ENCODE results near the gene MAP7. TPM values are rescaled to one million over a fixed set of nuclear protein-coding genes. Genes with fewer than 3 reads are reported as not detected.

MAP7 gene
- total and polyA plus RNA-seq, 10 donors, result 0.67 to 4.9 (median 3.0) TPM

GRCh38 chr6:136524339-136524935 lies 25.8 kb downstream of the MAP7 start:
- no peak overlapping the region for H3K4me3 ChIP-seq
- no peaks in the 10 kb centered on the region for H3K27me3 ChIP-seq (replicated peaks in 1 of 7)
- H3K27ac ChIP-seq, result no peak overlapping the region
- TF ChIP-seq POLR2AphosphoS5 (IDR thresholded peaks at IDR 0.05) (no peak), CTCF (IDR thresholded peaks at IDR 0.05 in 8 of 11, conservative IDR thresholded peaks at IDR 0.05 in 3 of 11) (no peak), POLR2A (IDR thresholded peaks at IDR 0.05) (no peak)
- WGBS, 5 donors, result 34 to 60% (median 44%) methylated on average over 2 of the region's 2 CpGs
- no peak for DNase-seq
- H3K36me3 ChIP-seq, result no peaks in the 10 kb centered on the region
- no peaks in the 10 kb centered on the region for H3K9me3 ChIP-seq
- intact Hi-C loops (cut with DNase I; ENCODE audit: low total_unique reads), result no loop called here
- H3K4me1 ChIP-seq, result peaks cover 0 to 24% (median 12%) of the 10 kb centered on the region in 6 donors

DNA sequence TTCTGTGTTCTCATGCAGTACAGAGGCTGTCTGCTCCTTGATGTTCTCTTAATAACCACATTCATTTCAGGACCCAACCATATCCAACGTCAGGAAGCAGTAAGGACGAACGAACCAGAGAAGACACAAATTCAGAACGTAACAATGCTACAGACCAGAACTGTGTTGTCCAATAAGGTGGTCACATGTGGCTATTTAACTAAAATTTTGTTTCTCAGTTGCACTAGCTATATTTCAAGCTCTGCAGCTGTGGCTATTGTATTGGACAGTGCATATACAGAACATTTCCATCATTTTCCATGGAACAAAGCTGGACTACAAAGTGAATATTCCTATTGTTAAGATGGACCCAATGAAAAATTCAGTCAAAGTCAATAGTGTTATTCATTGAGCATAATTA lies 27.0 kb downstream of the MAP7 start:
- no peak for DNase-seq
- H3K27me3 ChIP-seq (replicated peaks in 1 of 7), result no peaks in the 10 kb centered on the region
- intact Hi-C loops (cut with DNase I; ENCODE audit: low total_unique reads), result no loop called here
- H3K9me3 ChIP-seq, result no peaks in the 10 kb centered on the region
- H3K4me3 ChIP-seq, result no peak overlapping the region
- TF ChIP-seq CTCF (IDR thresholded peaks at IDR 0.05 in 8 of 11, conservative IDR thresholded peaks at IDR 0.05 in 3 of 11), result no peak
- no peak for TF ChIP-seq POLR2AphosphoS5 (IDR thresholded peaks at IDR 0.05)
- no peak for TF ChIP-seq POLR2A (IDR thresholded peaks at IDR 0.05)
- no peaks in the 10 kb centered on the region for H3K36me3 ChIP-seq
- 85 to 95% (median 92%) methylated on average over 4 of the region's 4 CpGs for WGBS, 5 donors
- no peak overlapping the region for H3K27ac ChIP-seq
- peaks cover 0 to 24% (median 12%) of the 10 kb centered on the region in 6 donors for H3K4me1 ChIP-seq

DNA sequence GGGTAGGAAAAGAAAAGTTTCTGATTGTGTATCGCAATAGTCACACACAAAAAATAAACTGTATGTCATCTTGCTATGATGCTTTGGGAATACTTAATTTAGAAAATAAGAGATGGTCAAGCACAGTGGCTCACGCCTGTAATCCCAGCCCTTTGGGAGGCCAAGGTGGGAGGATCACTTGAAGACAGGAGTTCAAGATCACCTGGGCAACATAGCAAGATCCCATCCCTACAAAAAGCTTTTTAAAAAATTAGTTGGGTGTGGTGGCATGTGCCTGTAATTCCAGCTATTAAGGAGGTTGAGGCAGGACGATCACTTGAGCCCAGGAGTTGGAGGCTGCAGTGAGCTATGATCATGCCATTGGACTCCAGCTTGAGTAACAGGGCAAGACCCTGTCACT lies 27.6 kb downstream of the MAP7 start:
- 90 to 97% (median 91%) methylated on average over 3 of the region's 3 CpGs for WGBS, 5 donors
- Histone ChIP-seq H3K9me3 (no peaks in the 10 kb centered on the region), H3K27ac (no peak overlapping the region), H3K4me1 (peaks cover 0 to 24% (median 12%) of the 10 kb centered on the region in 6 donors), H3K36me3 (no peaks in the 10 kb centered on the region), H3K27me3 (replicated peaks in 1 of 7) (no peaks in the 10 kb centered on the region), H3K4me3 (no peak overlapping the region)
- DNase-seq, result no peak
- no peak for TF ChIP-seq POLR2AphosphoS5 (IDR thresholded peaks at IDR 0.05)
- no peak for TF ChIP-seq POLR2A (IDR thresholded peaks at IDR 0.05)
- TF ChIP-seq CTCF (IDR thresholded peaks at IDR 0.05 in 8 of 11, conservative IDR thresholded peaks at IDR 0.05 in 3 of 11), result no peak
- intact Hi-C loops (cut with DNase I; ENCODE audit: low total_unique reads), result no loop called here

GRCh38 chr6:136521911-136522310 lies 28.3 kb downstream of the MAP7 start:
- H3K27ac ChIP-seq, result no peak overlapping the region
- H3K4me3 ChIP-seq, result no peak overlapping the region
- H3K27me3 ChIP-seq (replicated peaks in 1 of 7), result no peaks in the 10 kb centered on the region
- WGBS, 5 donors, result 71 to 94% (median 83%) methylated on average over 4 of the region's 4 CpGs
- TF ChIP-seq CTCF (IDR thresholded peaks at IDR 0.05 in 8 of 11, conservative IDR thresholded peaks at IDR 0.05 in 3 of 11) (no peak), POLR2AphosphoS5 (IDR thresholded peaks at IDR 0.05) (no peak), POLR2A (IDR thresholded peaks at IDR 0.05) (no peak)
- no peaks in the 10 kb centered on the region for H3K9me3 ChIP-seq
- intact Hi-C loops (cut with DNase I; ENCODE audit: low total_unique reads), result no loop called here
- DNase-seq, result no peak
- H3K36me3 ChIP-seq, result no peaks in the 10 kb centered on the region
- peaks cover 0 to 21% (median 11%) of the 10 kb centered on the region in 6 donors for H3K4me1 ChIP-seq
